Sigmoid colon (tissue), 4 donors: ENCODE data around the gene PCP4.

Experiments
- EP300 ChIP-seq, 4 donors: sonication (generic); formaldehyde crosslinking; IDR thresholded peaks; one replicate each; pipeline ENCODE4 v1.6.1; 2017; ENCODE audit warnings: antibody characterized with exemption in 4 of 4
- POLR2A ChIP-seq, 2 donors: fragments of 450-650 bp; IDR thresholded peaks; one replicate each; pipeline ENCODE4 v1.6.1; 2016; ENCODE audit warnings: antibody characterized with exemption in 2 of 2, mild to moderate bottlenecking in 2 of 2, moderate library complexity in 2 of 2
- POLR2AphosphoS5 ChIP-seq, 4 donors: sonication (generic); formaldehyde crosslinking; IDR thresholded peaks; one replicate each; pipeline ENCODE4 v1.6.1; 2017; ENCODE audit warnings: antibody characterized with exemption in 4 of 4
- TF ChIP-seq, protein P1 (sequence below), 4 experiments: fragments of 450-650 bp in 3 of 4; fragments of 200-600 bp in 1 of 4; IDR thresholded peaks; one replicate each; pipeline ENCODE4 v1.5.1; 2016 to 2019; ENCODE audit warnings: antibody characterized with exemption in 4 of 4, mild to moderate bottlenecking in 3 of 4, moderate library complexity in 2 of 4

DNA sequence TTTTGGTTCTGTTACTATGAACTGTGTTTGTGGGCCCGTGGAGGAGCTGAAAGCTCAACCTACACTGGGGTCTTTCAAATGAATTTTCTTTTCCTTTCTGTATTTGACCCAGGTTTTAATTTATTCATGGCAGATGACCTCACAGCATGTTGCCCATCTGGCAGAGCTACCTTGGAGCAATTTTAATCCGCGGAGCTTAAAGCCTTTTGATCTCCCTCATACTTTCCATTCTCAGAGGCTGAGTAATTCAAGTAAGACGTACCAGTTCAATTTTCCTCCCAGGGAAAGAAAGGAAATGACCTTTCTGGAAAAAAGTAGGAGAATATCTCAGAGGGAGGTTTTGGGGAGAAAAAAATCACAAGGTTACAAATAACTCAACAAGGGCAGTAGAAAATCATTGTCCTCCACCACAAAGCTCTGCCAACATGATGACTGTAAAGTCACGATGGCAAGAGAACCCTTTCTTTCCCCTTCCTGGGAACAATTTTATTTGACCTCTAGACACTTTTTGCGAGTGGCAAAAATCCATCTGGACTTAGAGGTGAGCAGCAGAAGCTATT lies 21.6 kb upstream of the PCP4 start:
- TF ChIP-seq, protein P1, sequence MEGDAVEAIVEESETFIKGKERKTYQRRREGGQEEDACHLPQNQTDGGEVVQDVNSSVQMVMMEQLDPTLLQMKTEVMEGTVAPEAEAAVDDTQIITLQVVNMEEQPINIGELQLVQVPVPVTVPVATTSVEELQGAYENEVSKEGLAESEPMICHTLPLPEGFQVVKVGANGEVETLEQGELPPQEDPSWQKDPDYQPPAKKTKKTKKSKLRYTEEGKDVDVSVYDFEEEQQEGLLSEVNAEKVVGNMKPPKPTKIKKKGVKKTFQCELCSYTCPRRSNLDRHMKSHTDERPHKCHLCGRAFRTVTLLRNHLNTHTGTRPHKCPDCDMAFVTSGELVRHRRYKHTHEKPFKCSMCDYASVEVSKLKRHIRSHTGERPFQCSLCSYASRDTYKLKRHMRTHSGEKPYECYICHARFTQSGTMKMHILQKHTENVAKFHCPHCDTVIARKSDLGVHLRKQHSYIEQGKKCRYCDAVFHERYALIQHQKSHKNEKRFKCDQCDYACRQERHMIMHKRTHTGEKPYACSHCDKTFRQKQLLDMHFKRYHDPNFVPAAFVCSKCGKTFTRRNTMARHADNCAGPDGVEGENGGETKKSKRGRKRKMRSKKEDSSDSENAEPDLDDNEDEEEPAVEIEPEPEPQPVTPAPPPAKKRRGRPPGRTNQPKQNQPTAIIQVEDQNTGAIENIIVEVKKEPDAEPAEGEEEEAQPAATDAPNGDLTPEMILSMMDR (IDR thresholded peaks at IDR 0.05): no peak
- TF ChIP-seq POLR2AphosphoS5 (IDR thresholded peaks at IDR 0.05) (no peak), POLR2A (IDR thresholded peaks at IDR 0.05) (no peak), EP300 (IDR thresholded peaks at IDR 0.05) (no peak)
